ELF-1 (cell line): ENCODE measurements around the gene COL15A1.
A peak's percentile ranks its signal among the peaks of the same experiment; 100 is the strongest.
"Not testable (repeated sequence)": the region's sequence is repeated elsewhere in the genome, so short reads cannot be mapped to it uniquely, and the experiment has no call there.

Experiments
- DNase-seq: peaks from one replicate; pipeline ENCODE4 v3.0.0-alpha.2; 2016; ENCODE audit warnings: low read depth, low spot score

Gene COL15A1

GRCh38 chr9:98943682-98944056, at the start of gene COL15A1:
COL15A1 (plus strand) TSS chr9:98943907; CDS start chr9:98944062, 155 bp downstream.
- DNase-seq, result peak; percentile 45

GRCh38 chr9:98894171-98894570, 49.5 kb upstream of the COL15A1 start:
- no peak for DNase-seq

- no peak for DNase-seq
These were observed 48.9 kb upstream of the COL15A1 start for GRCh38 chr9:98894761-98895160.

- no peak for DNase-seq
These were observed 47.1 kb upstream of the COL15A1 start for GRCh38 chr9:98896632-98897031.

- no peak for DNase-seq
These were observed 46.0 kb upstream of the COL15A1 start for GRCh38 chr9:98897745-98898144.

- DNase-seq, result no peak
These were observed 44.2 kb upstream of the COL15A1 start for GRCh38 chr9:98899408-98900056.

- no peak for DNase-seq
These were observed 43.5 kb upstream of the COL15A1 start for GRCh38 chr9:98900244-98900643.

- no peak for DNase-seq
These were observed 43.0 kb upstream of the COL15A1 start for GRCh38 chr9:98900725-98901124.

GRCh38 chr9:98901843-98902242, 41.9 kb upstream of the COL15A1 start:
- DNase-seq, result not testable (repeated sequence)

- no peak for DNase-seq
These were observed 41.2 kb upstream of the COL15A1 start for GRCh38 chr9:98902516-98902915.

- no peak for DNase-seq
These were observed 40.8 kb upstream of the COL15A1 start for GRCh38 chr9:98902925-98903324.

GRCh38 chr9:98903961-98904411, 39.7 kb upstream of the COL15A1 start:
- DNase-seq, result no peak

- DNase-seq, result no peak
These were observed 38.7 kb upstream of the COL15A1 start for GRCh38 chr9:98905015-98905414.

- no peak for DNase-seq
These were observed 37.2 kb upstream of the COL15A1 start for GRCh38 chr9:98906273-98907040.

GRCh38 chr9:98907055-98907454, 36.7 kb upstream of the COL15A1 start:
- no peak for DNase-seq

- DNase-seq, result no peak
These were observed 34.6 kb upstream of the COL15A1 start for GRCh38 chr9:98908897-98909634.

GRCh38 chr9:98909935-98910334, 33.8 kb upstream of the COL15A1 start:
- no peak for DNase-seq

GRCh38 chr9:98911042-98911441, 32.7 kb upstream of the COL15A1 start:
- DNase-seq, result no peak

- not testable (repeated sequence) for DNase-seq
These were observed 32.0 kb upstream of the COL15A1 start for GRCh38 chr9:98911738-98912137.

- no peak for DNase-seq
These were observed 31.3 kb upstream of the COL15A1 start for GRCh38 chr9:98912450-98912849.

GRCh38 chr9:98913044-98913443, 30.7 kb upstream of the COL15A1 start:
- no peak for DNase-seq

GRCh38 chr9:98913705-98914104, 30.0 kb upstream of the COL15A1 start:
- DNase-seq, result no peak
